Stimulated activated naive CD4-positive, alpha-beta T cell (primary cell): ENCODE results near the gene CC2D1A.
"Not testable (repeated sequence)": the region's sequence is repeated elsewhere in the genome, so short reads cannot be mapped to it uniquely, and the experiment has no call there.

Experiments used
- DNase-seq, 6 experiments: peaks; one replicate each; lab custom pipeline; 2025; lab: John Stamatoyannopoulos, UW

The CC2D1A gene

DNA sequence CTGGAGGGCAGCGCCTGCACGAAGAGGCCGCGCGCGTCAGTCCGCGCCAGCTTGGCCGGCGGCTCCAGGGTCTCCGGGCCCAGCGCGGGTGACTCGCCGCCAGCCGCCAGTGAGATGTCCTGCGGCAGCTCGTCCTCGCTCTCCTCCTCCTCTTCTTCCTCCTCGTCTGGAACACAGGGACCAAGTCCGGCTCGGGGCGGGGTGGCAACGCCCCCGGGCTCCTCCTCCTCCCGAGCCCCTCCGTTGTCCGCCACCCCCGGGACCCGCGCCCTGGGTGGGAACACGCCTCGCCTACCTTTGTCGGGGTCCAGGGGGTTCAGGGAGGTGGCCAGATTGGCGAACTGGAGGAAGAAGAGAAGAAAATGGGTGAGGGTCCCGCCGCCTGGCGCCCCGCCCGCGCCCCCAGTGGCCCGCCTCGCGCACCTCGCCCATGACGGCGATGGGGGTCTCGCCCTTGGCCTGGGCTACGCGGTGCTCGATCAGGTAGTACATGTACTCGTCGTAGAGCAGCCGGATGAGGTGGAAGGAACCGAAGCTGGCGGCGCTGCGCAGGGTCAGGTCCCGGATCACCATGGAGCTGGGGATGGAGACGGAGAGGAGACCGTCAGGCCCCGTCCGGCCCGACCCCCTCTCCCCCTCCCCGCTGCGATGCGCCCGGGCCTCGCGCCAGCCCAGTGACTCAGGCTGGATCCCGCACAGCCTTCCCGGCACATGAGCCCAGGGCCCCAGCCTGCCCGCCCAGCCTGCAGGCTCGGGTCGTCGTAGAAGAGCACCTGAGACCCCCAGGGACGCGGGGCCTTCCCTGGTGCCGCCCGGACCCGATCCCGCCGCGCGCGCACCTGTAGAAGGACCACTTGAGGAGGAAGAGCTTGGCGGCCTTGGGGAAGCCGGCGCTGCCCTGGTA, 57.0 kb downstream of the CC2D1A start:
- no peak for DNase-seq

DNA sequence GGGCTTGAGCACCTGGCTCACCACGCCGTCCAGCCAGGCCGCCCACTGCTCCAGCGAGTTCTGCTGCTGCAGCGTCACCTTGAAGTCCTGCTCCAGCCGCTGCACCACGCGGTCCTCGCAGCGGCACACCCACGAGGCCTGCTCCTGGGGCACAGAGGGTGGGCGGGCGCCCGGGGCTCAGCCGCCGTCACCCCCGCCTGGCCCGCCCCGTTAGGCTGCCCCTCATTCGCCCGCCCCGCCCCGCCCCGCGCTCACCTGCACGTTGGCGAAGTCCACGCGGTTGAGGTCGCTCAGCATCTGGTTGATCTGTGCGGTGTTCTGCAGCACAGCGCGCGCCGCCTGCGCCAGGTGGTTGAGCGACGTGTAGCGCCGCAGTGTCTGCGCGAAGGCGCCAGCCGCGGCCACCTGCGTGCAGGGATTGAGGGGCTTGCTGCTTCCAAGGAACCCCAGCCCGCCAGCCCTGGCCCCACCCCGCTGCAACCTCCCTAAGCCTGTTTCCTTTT, 57.7 kb downstream of the CC2D1A start:
- DNase-seq, result no peak

DNA sequence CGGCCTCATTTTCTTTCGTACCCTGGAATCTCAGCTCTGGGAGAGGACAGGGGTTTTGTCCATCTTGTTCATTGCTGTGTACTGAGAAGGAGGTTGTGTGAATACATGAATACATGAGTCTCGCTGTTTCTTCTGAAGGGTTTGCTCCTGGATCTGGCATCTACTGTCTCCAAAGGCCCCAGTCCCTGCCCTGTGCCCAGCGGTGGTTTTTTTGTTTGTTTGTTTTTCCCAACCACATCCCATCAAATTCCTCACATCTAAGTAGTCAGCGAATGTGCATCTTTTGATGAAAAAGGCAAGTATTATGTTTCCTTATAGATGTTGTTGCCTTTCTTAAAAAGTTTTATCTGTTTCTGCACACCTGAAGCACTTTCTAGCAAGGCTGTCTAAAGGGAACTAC, 58.8 kb downstream of the CC2D1A start:
- DNase-seq, result no peak

DNA sequence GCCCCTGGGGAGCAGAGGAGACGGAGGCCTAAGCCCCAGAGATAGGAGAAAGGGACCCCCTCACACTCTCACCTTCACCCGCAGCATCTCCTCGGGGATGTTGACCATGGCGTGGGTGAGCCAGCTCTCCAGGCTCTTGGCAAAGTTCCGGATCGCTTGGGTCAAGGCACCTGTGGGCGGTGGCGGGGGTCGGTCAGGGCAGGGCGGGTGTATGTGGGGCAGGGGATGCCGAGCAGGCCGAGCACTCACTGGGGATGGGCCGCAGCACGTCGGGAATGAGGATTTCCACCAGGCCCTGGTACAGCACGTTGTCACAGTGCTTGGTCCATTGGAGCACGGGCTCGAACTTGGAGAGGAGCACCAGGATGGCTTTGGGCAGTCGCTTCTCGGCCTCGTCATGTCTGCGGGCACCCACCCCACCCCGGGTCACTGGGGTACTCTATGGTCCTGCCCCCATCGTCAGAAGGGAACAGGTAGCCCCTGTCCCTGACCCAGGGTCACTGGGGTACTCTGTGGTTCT, 59.4 kb downstream of the CC2D1A start:
- no peak for DNase-seq

DNA sequence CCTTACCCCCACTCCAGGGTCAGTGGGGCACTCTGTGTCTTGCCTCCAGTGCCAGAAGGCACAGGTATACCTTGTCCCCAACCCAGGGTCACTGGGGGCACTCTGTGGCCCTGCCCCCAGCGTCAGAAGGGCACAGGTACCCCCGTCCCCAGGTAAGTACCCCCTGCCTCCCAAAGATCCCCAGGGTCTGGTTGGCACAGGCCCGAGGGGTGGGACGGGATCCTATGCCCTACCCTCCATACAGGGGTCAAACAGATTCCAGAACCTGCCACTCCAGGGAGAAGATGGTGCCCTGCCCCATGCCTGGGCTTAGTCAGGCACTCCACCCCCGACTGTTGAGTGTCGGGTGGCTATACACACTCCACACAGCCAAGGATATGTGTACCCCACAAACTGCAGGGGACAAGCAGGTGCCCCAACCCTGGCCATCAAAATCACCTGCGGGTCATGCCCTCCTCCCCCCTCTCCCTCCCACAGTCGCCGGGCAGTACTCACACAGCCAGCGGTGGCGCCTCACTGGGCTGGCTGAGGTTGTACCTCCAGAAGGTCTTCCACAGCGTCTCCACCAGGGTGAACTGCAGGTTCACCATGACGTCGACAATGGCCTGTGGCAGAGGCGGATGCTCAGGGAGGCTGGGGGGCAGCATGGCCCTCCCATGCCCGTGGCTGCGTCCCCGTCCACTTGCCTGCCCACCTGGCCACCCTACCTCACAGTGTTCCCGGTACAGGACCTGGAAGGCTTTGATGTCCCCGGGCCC, 60.1 kb downstream of the CC2D1A start:
- DNase-seq, result no peak

DNA sequence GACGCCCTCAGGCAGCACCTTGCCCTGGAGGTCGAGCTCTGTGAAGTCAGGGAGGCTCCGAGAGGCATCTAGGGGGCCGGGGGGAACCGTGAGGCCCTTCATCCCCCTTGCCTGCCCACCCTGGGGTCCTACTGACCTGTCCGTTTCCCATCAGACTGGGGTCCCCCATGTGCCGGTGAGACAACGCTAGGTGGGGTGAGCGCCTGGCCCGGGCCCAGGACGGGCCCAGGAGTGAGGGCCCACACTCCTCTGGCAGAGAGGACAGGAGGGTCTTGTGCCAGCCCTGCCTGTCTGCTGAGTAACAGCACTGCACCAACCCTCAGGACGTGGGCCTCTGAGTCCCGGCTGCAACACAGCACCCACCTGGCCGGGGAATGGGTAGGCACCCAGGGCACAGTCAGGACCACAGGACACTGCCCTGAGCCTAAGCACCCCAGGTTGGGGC, 60.7 kb downstream of the CC2D1A start:
- no peak for DNase-seq

DNA sequence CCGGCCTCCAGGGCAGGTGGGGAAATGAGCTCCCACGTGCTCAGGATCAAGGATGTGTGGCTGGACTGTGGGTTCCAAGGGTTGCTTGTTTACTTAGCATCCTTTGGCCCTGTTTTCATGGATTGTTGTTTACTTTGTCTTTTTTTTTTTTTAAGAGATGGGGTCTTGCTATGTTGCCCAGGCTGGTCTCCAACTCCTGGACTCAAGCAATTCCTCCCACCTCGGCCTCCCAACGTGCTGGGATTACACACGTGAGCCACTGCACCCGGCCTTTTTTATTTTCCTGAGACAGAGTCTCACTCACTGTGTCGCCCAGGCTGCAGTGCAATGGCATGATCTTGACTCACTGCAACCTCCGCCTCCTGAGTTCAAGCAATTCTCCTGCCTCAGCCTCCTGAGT, 61.2 kb downstream of the CC2D1A start:
- not testable (repeated sequence) for DNase-seq

DNA sequence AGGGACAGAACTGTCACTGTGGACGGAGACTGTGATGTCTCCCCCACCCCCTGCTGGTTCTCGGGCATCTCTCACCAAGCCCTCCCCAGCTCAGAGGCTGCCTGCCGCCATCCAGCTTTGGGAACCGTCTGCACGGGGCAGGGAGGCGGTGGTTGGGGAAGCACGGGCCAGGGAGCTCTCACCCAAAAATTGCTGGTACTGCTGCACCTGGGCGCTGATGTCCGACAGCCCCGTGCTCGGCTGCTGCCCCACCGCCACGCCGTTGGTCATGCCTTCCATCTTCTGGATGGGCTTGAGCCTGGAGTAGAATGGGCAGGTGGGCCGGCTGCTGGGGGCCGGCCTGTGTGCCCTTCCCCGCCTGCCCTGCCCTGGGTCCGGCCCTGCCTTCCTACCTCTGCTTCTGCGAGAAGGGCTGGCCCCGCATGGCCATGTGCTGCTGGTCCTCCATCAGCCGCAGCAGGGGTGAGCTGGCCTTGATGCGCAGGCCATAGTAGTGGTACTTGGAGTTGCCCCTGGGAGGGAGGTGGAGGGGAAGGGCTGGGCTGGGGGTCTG, 62.5 kb downstream of the CC2D1A start:
- no peak for DNase-seq

DNA sequence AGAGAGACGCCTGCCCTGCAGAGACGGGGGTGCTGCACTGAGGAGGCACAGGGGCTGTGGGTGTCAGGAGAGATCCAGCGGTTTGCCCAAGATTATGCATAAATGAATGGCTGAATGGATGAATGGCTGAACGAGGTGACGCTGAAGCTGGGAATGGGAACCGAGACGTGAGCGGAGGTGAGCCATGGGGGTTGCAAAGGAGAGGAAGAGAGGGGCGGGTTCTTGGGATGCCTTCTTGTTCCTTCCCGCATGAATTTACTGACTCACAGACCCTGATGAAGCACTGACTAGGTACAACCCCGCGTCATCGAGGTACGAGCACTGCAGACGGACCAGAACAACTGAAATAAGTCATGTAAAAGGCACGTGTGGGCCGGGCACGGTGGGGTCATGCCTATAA, 63.0 kb downstream of the CC2D1A start:
- no peak for DNase-seq

DNA sequence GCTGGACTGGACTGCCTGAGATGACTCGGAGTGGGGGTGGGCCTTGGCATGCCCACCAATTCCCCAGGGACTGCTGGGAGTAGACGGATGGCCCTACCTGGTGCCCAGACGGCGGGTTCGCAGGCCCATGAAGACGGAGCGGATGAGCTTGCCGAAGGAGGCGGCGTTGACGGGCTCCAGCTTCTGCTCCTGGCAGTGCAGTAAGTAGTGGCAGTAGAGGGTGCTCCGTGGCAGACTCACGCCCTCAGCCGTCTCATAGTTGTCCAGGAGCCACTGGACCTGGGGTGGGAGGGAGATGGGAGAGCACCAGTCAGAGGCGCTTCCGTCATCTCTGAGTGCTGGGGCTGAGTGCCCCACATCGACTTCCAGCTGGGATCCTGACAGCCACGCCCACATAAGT, 63.9 kb downstream of the CC2D1A start:
- DNase-seq, result no peak

DNA sequence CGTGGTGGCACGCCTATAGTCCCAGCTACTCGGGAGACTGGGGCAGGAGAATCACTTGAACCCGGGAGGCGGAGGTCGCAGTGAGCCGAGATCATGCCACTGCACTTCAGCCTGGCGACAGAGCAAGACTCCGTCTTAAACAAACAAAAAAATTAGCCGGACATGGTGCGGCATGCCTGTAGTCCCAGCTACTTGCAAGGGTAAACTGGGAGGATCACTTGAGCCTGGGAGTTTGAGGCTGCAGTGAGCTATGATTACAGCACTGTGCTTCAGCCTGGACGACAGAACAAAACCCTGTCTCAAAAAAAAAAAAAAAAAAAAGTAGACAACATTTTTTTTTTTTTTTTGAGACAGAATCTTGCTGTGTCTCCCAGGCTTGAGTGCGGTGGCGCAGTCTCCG, 65.9 kb downstream of the CC2D1A start:
- not testable (repeated sequence) for DNase-seq

DNA sequence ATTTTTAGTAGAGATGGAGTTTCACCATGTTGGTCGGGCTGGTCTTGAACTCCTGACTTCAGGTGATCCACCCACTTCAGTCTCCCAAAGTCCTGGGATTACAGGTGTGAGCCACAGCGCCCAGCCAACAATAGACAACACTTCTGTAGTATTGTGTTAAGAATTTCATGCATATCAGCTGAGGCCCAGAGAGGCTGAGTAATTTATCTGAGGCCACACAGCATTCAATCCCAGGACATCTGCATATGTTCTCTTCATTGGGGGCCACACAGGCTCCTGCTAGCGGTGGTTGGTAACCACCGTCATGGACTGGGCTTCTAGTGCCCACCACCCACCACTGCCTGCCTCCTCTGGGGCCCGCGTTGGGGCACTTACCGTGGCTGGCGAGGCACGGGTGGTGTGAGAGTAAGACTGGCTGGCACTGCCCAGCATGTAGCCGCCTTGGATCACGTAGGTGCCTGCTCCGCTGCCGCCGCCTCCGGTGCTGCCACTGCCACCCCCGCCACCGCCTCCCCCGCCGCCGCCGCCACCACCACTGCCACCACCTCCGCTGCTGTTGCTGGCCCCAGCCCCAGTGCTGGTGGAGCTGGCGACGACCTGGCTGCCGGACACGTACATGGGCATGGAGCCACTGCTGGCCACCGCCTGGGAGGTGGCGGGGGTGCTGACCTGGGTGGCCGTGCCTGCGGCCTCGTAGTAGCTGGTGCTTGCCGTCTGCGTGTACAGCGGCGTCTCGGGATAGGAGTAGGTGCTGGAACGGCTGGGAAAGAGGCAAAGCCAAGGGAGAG, 66.6 kb downstream of the CC2D1A start:
- DNase-seq, result no peak

DNA sequence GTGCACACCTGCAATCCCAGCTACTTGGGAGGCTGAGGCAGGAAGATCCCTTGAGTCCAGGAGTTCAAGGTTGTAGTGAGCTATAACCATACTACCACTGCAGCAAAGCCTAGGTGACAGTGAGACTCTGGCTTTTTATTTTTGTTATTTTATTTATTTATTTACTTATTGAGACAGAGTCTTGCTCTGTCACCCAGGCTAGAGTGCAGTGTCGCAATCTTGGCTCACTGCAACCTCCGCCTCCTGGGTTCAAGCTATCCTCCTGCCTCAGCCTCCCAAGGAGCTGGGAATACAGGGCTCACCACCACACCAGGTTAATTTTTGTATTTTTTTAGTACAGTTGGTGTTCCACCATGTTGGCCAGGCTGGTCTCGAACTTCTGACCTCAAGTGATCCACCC, 67.5 kb downstream of the CC2D1A start:
- not testable (repeated sequence) for DNase-seq

DNA sequence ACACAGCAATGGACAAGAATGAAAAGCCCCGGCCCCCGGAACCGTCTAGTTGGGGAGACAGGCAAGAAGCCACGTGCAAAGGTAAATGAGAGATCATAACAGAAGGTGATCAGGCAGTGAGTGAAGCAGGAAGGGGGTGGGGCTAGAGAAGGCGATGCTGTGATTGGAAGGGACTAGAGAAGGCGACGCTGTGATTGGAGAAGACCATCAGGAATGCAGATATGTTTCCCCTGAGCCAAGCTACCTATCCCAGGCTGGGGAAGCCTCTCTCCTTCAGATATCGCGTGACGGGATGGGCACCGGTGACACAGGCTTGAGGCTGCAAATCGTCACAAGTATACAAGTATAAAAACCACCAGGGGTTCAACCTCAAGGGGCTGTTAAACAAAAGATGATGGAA, 68.1 kb downstream of the CC2D1A start:
- peak; percentile 29 to 69 (median 60) for DNase-seq

DNA sequence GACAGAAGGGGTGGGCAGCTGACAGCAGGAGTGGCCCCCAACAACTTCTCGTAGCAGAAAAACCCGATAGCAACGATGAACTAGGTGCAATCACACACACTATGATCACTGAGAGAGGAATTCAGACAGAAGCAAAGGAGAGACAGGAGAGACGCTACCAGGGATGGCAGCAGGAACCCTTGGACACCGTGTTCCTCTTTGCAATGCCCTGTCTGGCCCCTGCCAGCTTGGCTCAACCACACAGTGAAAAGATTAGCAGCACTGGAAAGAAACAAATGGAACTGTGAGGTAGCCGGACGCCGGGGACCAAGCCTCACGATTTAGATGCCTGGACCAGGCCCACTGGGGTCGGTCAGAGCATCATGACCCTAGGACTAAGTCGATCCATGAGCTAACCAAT, 69.9 kb downstream of the CC2D1A start:
- no peak for DNase-seq

DNA sequence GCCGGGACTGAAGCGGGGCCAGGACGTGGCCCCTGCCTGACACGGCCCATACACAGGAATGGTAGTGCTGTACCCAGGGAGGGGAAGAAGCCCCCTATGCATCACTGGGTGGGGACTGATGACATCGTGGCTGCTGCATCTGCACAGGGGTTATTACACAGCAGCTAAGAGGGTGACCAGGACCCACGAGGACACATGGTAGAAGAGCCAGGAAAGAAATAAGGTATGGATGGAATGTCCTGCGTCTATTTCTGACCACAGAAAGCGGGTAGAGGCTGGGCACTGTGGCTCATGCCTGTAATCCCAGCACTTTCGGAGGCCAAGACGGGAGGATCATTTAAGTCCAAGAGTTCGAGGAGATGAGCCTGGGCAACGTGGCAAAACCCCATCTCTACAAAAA, 70.4 kb downstream of the CC2D1A start:
- DNase-seq, result no peak

DNA sequence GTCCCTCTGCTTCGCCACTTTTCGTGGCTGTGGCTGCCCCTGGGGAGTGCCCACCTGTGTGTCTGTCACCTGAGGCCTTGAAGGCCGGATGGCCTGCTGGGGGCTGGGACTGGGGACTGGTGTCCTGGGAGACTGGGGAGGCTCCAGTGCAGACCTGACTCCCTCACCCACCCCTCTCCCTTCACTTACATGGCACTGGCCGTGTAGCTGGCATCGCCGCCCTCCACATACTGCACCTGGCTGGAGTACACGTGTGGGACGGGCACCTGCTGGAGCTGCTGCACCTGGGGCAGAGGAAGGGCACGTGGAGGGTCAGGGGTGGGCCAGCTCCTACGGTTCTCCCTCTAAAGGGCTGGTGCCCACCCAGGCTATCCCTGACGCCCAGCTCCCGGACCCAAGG, 71.8 kb downstream of the CC2D1A start:
- no peak for DNase-seq

DNA sequence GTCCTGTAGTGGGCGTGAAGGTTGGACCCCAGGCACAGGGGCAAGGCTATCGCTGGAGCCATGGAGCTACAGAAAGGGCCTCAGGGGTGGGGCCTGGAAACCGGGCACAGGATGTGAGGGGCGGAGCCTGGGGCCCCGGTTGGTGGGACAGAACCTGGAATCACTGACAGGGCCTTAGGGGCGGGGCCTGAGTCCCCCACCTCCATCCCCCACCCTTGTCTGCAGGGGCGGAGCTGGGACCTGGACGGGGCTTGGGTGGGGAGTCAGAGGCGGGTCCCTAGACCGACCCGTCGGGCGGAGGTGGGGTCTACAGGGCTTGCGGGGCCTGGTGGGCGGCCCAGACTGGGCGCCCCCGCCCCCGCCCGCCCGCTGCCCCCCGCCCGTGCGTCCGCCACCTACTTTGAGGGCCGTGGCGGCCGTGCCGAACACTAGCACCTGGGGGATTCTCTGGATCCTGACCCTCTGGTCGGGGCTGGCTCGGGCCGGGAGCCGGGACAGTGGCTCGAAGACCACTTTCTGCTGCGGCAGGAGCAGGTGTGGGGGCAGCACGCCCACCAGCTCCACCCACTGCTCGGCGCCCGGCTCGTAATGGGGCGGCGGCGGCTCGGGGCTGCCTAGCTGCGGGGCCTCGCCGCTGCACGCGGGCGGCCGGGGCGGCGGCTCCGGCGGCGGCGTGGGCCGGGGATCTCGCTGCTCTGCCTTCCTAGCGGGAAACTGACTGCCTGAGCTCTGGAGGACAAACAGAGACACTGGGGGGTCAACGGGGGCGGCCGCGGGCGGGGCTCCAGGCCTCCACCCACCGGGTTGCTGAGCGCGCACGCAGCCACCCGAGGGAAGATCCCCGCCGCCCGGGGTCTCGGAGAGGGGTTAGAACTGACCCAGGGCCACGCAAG, 72.6 kb downstream of the CC2D1A start:
- DNase-seq, result peak in 2 of 6 experiments; percentile 9 to 34

DNA sequence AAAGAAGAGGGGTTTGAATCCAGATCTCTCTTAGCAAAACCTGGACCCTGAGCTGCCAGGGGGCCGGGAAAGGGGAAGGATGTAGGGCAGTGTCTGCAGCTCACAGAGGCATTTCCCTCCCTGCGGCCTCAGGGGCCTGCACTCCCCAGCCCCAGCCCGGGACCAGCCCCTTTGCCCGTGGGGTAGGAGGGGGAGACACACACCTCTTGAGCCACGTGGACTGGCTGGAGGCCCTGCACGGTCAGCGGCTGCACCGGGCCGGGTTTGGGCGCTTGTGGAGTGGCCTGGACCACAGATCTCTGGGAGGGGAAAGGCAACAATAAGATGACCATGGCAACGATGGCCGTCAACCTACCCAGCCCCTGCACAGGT, 73.2 kb downstream of the CC2D1A start:
- DNase-seq, result no peak

DNA sequence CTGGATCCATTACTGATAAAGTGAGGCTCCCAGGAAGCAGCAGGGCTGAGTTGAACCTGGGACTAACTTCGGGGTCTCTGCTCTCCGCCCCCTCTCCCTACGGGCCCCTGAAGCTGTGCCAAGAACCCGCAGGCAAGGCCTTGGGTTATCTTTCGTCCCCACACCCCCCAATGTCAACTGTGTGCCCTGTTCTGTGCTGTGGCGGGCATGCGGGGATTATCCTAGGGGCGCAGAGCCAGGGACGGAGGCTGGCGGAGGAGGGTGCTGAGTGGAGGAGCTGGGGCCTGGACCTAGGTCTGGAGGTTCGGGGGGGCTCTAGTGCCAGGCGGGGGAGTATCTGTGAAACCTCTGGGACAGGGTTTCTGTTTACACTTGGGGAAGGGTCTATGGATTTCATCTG, 73.7 kb downstream of the CC2D1A start:
- DNase-seq, result no peak

DNA sequence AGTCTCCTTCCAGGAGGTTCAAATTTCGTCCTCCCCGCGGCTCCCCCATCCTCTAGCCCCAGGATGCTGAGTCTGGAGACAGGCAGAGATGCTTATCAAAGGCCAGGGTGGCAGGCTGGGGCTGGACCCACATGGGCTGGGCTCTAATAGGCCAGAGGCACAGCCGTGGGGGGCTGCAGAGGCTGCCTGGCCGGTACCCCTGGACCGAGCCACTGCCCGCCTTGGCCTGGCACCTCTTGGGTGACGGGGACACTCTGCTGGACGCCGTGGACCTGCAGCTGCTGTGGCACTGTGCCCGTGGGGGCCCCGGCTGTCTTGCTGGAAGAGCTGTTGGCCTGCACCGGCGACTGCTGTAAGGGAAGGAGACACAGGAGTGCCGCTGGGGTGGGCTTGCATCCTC, 74.3 kb downstream of the CC2D1A start:
- no peak for DNase-seq
